ENCODE results near the gene CIDEA. TPM values are rescaled to one million over a fixed set of nuclear protein-coding genes. Genes with fewer than 3 reads are reported as not detected.

CIDEA gene
- total RNA-seq, 1 experiment from 2014 or later = 0.50 TPM

DNA sequence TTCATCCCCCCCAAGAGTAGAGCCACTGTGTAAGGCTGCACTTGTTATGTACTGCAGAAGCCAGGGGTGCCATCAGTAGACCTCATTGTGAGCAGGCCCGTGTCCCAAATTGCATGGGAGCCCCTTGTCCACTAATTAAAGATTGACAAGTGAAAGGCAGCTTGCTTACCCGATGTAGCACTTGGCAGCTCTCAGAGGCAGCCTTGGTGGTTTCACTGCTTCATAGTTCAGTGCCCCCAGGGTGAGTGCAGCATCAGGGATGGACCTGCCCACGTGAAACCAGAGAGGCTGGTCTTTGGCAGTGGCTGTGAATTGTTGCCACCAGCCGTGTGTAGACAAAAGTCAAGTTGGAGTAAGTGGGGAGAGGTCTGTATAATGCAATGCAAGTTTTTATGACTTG is 67.2 kb downstream of the CIDEA start:
- ChIA-PET POLR2A (no interaction called here), CTCF (interaction anchor here (0.6 to 1.4 kb wide), 2 partner anchors 13 to 18 kb away, joined by 3 to 4 read pairs; partner anchors contain the start of gene TUBB6)
- no peak; the same call in 1 of the 2 replicates for ATAC-seq
- H3K4me3 Mint-ChIP-seq = no peak overlapping the region
- no peak overlapping the region for H3K27ac Mint-ChIP-seq
- H3K9me3 Mint-ChIP-seq = no peaks in the 10 kb centered on the region
- no peaks in the 10 kb centered on the region for H3K4me1 Mint-ChIP-seq
- H3K36me3 Mint-ChIP-seq = peaks cover 56% of the 10 kb centered on the region
- DNase-seq (ENCODE audit: low spot score) = no peak
- no peaks in the 10 kb centered on the region for H3K27me3 Mint-ChIP-seq (ENCODE audit: low read depth)
- TF ChIP-seq NR3C1 (CRISPR knock-in tag; conservative IDR thresholded peaks at IDR 0.05; ENCODE audit: low read depth) (no peak), MXD4 (CRISPR knock-in tag; IDR thresholded peaks at IDR 0.05; ENCODE audit: borderline replicate concordance) (no peak), ZNF232 (CRISPR knock-in tag; IDR thresholded peaks at IDR 0.05) (no peak), JAZF1 (CRISPR knock-in tag; IDR thresholded peaks at IDR 0.05) (no peak), PRRX2 (CRISPR knock-in tag; IDR thresholded peaks at IDR 0.05) (no peak), ZNF671 (CRISPR knock-in tag; IDR thresholded peaks at IDR 0.05) (no peak), JUN (CRISPR knock-in tag; IDR thresholded peaks at IDR 0.05) (no peak)
- TF ChIP-seq, protein P1, sequence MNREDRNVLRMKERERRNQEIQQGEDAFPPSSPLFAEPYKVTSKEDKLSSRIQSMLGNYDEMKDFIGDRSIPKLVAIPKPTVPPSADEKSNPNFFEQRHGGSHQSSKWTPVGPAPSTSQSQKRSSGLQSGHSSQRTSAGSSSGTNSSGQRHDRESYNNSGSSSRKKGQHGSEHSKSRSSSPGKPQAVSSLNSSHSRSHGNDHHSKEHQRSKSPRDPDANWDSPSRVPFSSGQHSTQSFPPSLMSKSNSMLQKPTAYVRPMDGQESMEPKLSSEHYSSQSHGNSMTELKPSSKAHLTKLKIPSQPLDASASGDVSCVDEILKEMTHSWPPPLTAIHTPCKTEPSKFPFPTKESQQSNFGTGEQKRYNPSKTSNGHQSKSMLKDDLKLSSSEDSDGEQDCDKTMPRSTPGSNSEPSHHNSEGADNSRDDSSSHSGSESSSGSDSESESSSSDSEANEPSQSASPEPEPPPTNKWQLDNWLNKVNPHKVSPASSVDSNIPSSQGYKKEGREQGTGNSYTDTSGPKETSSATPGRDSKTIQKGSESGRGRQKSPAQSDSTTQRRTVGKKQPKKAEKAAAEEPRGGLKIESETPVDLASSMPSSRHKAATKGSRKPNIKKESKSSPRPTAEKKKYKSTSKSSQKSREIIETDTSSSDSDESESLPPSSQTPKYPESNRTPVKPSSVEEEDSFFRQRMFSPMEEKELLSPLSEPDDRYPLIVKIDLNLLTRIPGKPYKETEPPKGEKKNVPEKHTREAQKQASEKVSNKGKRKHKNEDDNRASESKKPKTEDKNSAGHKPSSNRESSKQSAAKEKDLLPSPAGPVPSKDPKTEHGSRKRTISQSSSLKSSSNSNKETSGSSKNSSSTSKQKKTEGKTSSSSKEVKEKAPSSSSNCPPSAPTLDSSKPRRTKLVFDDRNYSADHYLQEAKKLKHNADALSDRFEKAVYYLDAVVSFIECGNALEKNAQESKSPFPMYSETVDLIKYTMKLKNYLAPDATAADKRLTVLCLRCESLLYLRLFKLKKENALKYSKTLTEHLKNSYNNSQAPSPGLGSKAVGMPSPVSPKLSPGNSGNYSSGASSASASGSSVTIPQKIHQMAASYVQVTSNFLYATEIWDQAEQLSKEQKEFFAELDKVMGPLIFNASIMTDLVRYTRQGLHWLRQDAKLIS (CRISPR knock-in tag; IDR thresholded peaks at IDR 0.05; ENCODE audit: borderline replicate concordance) = no peak
- TF ChIP-seq, protein P2, sequence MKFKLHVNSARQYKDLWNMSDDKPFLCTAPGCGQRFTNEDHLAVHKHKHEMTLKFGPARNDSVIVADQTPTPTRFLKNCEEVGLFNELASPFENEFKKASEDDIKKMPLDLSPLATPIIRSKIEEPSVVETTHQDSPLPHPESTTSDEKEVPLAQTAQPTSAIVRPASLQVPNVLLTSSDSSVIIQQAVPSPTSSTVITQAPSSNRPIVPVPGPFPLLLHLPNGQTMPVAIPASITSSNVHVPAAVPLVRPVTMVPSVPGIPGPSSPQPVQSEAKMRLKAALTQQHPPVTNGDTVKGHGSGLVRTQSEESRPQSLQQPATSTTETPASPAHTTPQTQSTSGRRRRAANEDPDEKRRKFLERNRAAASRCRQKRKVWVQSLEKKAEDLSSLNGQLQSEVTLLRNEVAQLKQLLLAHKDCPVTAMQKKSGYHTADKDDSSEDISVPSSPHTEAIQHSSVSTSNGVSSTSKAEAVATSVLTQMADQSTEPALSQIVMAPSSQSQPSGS (CRISPR knock-in tag; IDR thresholded peaks at IDR 0.05; ENCODE audit: borderline replicate concordance, low read depth) = no peak
- TF ChIP-seq, protein P3, sequence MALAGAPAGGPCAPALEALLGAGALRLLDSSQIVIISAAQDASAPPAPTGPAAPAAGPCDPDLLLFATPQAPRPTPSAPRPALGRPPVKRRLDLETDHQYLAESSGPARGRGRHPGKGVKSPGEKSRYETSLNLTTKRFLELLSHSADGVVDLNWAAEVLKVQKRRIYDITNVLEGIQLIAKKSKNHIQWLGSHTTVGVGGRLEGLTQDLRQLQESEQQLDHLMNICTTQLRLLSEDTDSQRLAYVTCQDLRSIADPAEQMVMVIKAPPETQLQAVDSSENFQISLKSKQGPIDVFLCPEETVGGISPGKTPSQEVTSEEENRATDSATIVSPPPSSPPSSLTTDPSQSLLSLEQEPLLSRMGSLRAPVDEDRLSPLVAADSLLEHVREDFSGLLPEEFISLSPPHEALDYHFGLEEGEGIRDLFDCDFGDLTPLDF (CRISPR knock-in tag; IDR thresholded peaks at IDR 0.05) = no peak
- TF ChIP-seq, protein P4, sequence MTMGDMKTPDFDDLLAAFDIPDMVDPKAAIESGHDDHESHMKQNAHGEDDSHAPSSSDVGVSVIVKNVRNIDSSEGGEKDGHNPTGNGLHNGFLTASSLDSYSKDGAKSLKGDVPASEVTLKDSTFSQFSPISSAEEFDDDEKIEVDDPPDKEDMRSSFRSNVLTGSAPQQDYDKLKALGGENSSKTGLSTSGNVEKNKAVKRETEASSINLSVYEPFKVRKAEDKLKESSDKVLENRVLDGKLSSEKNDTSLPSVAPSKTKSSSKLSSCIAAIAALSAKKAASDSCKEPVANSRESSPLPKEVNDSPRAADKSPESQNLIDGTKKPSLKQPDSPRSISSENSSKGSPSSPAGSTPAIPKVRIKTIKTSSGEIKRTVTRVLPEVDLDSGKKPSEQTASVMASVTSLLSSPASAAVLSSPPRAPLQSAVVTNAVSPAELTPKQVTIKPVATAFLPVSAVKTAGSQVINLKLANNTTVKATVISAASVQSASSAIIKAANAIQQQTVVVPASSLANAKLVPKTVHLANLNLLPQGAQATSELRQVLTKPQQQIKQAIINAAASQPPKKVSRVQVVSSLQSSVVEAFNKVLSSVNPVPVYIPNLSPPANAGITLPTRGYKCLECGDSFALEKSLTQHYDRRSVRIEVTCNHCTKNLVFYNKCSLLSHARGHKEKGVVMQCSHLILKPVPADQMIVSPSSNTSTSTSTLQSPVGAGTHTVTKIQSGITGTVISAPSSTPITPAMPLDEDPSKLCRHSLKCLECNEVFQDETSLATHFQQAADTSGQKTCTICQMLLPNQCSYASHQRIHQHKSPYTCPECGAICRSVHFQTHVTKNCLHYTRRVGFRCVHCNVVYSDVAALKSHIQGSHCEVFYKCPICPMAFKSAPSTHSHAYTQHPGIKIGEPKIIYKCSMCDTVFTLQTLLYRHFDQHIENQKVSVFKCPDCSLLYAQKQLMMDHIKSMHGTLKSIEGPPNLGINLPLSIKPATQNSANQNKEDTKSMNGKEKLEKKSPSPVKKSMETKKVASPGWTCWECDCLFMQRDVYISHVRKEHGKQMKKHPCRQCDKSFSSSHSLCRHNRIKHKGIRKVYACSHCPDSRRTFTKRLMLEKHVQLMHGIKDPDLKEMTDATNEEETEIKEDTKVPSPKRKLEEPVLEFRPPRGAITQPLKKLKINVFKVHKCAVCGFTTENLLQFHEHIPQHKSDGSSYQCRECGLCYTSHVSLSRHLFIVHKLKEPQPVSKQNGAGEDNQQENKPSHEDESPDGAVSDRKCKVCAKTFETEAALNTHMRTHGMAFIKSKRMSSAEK (CRISPR knock-in tag; IDR thresholded peaks at IDR 0.05; ENCODE audit: borderline replicate concordance) = no peak
- TF ChIP-seq, protein P5, sequence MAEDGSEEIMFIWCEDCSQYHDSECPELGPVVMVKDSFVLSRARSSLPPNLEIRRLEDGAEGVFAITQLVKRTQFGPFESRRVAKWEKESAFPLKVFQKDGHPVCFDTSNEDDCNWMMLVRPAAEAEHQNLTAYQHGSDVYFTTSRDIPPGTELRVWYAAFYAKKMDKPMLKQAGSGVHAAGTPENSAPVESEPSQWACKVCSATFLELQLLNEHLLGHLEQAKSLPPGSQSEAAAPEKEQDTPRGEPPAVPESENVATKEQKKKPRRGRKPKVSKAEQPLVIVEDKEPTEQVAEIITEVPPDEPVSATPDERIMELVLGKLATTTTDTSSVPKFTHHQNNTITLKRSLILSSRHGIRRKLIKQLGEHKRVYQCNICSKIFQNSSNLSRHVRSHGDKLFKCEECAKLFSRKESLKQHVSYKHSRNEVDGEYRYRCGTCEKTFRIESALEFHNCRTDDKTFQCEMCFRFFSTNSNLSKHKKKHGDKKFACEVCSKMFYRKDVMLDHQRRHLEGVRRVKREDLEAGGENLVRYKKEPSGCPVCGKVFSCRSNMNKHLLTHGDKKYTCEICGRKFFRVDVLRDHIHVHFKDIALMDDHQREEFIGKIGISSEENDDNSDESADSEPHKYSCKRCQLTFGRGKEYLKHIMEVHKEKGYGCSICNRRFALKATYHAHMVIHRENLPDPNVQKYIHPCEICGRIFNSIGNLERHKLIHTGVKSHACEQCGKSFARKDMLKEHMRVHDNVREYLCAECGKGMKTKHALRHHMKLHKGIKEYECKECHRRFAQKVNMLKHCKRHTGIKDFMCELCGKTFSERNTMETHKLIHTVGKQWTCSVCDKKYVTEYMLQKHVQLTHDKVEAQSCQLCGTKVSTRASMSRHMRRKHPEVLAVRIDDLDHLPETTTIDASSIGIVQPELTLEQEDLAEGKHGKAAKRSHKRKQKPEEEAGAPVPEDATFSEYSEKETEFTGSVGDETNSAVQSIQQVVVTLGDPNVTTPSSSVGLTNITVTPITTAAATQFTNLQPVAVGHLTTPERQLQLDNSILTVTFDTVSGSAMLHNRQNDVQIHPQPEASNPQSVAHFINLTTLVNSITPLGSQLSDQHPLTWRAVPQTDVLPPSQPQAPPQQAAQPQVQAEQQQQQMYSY (CRISPR knock-in tag; IDR thresholded peaks at IDR 0.05) = no peak
- TF ChIP-seq, protein P6, sequence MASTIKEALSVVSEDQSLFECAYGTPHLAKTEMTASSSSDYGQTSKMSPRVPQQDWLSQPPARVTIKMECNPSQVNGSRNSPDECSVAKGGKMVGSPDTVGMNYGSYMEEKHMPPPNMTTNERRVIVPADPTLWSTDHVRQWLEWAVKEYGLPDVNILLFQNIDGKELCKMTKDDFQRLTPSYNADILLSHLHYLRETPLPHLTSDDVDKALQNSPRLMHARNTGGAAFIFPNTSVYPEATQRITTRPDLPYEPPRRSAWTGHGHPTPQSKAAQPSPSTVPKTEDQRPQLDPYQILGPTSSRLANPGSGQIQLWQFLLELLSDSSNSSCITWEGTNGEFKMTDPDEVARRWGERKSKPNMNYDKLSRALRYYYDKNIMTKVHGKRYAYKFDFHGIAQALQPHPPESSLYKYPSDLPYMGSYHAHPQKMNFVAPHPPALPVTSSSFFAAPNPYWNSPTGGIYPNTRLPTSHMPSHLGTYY (CRISPR knock-in tag; IDR thresholded peaks at IDR 0.05) = no peak
- TF ChIP-seq, protein P7, sequence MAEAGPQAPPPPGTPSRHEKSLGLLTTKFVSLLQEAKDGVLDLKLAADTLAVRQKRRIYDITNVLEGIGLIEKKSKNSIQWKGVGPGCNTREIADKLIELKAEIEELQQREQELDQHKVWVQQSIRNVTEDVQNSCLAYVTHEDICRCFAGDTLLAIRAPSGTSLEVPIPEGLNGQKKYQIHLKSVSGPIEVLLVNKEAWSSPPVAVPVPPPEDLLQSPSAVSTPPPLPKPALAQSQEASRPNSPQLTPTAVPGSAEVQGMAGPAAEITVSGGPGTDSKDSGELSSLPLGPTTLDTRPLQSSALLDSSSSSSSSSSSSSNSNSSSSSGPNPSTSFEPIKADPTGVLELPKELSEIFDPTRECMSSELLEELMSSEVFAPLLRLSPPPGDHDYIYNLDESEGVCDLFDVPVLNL (CRISPR knock-in tag; IDR thresholded peaks at IDR 0.05; ENCODE audit: borderline replicate concordance, low read depth) = no peak
- TF ChIP-seq, protein P8, sequence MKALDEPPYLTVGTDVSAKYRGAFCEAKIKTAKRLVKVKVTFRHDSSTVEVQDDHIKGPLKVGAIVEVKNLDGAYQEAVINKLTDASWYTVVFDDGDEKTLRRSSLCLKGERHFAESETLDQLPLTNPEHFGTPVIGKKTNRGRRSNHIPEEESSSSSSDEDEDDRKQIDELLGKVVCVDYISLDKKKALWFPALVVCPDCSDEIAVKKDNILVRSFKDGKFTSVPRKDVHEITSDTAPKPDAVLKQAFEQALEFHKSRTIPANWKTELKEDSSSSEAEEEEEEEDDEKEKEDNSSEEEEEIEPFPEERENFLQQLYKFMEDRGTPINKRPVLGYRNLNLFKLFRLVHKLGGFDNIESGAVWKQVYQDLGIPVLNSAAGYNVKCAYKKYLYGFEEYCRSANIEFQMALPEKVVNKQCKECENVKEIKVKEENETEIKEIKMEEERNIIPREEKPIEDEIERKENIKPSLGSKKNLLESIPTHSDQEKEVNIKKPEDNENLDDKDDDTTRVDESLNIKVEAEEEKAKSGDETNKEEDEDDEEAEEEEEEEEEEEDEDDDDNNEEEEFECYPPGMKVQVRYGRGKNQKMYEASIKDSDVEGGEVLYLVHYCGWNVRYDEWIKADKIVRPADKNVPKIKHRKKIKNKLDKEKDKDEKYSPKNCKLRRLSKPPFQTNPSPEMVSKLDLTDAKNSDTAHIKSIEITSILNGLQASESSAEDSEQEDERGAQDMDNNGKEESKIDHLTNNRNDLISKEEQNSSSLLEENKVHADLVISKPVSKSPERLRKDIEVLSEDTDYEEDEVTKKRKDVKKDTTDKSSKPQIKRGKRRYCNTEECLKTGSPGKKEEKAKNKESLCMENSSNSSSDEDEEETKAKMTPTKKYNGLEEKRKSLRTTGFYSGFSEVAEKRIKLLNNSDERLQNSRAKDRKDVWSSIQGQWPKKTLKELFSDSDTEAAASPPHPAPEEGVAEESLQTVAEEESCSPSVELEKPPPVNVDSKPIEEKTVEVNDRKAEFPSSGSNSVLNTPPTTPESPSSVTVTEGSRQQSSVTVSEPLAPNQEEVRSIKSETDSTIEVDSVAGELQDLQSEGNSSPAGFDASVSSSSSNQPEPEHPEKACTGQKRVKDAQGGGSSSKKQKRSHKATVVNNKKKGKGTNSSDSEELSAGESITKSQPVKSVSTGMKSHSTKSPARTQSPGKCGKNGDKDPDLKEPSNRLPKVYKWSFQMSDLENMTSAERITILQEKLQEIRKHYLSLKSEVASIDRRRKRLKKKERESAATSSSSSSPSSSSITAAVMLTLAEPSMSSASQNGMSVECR (CRISPR knock-in tag; IDR thresholded peaks at IDR 0.05; ENCODE audit: borderline replicate concordance) = no peak
